Neural cell (in vitro differentiated cells): Measurements from ENCODE around the gene VEPH1.

Source experiments
- EP300 ChIP-seq: fragments of 450-650 bp; conservative IDR thresholded peaks from 2 replicates; pipeline ENCODE4 v1.6.1; 2014; ENCODE audit warnings: antibody characterized with exemption, mild to moderate bottlenecking, moderate library complexity; ENCODE audit not compliant: poor library complexity, severe bottlenecking
- EZH2 ChIP-seq: fragments of 200-600, 300-800 bp; shearing (Covaris generic), sonication (generic); IDR thresholded peaks from 2 replicates; pipeline ENCODE4 v1.6.1; 2014; ENCODE audit warnings: antibody characterized with exemption, low read length, borderline replicate concordance, mild to moderate bottlenecking; ENCODE audit not compliant: insufficient read depth, poor library complexity, severe bottlenecking
- POLR2AphosphoS5 ChIP-seq: IDR thresholded peaks from 2 replicates; pipeline ENCODE4 v1.6.1; 2012
- RAD21 ChIP-seq: fragments of 450-650 bp; conservative IDR thresholded peaks from 2 replicates; pipeline ENCODE4 v1.6.1; 2014; ENCODE audit warnings: antibody characterized with exemption, mild to moderate bottlenecking, moderate library complexity
- TAF1 ChIP-seq: IDR thresholded peaks from 2 replicates; pipeline ENCODE4 v1.6.1; 2012; ENCODE audit warnings: low read depth
- TF ChIP-seq, protein P1 (sequence below): fragments of 450-650 bp; IDR thresholded peaks from 2 replicates; pipeline ENCODE4 v1.5.1; 2014; ENCODE audit warnings: antibody characterized with exemption, mild to moderate bottlenecking, moderate library complexity; ENCODE audit not compliant: poor library complexity, severe bottlenecking
- TF ChIP-seq, protein P2 (sequence below): IDR thresholded peaks from 2 replicates; pipeline ENCODE4 v1.6.1; 2012; ENCODE audit warnings: borderline replicate concordance

DNA sequence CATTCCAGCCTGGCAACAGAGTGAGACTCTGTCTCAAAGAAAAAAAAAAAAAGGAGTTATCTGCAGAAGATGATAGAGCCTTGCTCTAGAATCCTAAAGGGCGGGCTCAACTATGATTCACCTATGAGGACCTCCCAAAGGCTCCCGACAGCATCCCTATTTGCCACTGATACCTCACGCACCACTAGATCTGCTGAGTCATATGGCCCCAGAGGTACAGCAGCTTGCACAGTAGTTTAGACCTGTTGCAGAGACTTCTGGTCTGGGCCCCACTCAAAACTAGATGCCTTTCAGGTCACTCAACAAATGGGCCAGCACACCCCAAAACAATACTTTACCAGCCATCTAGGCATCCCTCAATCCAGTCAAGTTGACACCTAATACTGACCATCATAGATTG is 104.6 kb downstream of the VEPH1 start:
- TF ChIP-seq, protein P1, sequence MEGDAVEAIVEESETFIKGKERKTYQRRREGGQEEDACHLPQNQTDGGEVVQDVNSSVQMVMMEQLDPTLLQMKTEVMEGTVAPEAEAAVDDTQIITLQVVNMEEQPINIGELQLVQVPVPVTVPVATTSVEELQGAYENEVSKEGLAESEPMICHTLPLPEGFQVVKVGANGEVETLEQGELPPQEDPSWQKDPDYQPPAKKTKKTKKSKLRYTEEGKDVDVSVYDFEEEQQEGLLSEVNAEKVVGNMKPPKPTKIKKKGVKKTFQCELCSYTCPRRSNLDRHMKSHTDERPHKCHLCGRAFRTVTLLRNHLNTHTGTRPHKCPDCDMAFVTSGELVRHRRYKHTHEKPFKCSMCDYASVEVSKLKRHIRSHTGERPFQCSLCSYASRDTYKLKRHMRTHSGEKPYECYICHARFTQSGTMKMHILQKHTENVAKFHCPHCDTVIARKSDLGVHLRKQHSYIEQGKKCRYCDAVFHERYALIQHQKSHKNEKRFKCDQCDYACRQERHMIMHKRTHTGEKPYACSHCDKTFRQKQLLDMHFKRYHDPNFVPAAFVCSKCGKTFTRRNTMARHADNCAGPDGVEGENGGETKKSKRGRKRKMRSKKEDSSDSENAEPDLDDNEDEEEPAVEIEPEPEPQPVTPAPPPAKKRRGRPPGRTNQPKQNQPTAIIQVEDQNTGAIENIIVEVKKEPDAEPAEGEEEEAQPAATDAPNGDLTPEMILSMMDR: no peak
- no peak for TF ChIP-seq POLR2AphosphoS5
- no peak for TF ChIP-seq EP300
- TF ChIP-seq TAF1: no peak
- no peak for TF ChIP-seq EZH2
- TF ChIP-seq, protein P2, sequence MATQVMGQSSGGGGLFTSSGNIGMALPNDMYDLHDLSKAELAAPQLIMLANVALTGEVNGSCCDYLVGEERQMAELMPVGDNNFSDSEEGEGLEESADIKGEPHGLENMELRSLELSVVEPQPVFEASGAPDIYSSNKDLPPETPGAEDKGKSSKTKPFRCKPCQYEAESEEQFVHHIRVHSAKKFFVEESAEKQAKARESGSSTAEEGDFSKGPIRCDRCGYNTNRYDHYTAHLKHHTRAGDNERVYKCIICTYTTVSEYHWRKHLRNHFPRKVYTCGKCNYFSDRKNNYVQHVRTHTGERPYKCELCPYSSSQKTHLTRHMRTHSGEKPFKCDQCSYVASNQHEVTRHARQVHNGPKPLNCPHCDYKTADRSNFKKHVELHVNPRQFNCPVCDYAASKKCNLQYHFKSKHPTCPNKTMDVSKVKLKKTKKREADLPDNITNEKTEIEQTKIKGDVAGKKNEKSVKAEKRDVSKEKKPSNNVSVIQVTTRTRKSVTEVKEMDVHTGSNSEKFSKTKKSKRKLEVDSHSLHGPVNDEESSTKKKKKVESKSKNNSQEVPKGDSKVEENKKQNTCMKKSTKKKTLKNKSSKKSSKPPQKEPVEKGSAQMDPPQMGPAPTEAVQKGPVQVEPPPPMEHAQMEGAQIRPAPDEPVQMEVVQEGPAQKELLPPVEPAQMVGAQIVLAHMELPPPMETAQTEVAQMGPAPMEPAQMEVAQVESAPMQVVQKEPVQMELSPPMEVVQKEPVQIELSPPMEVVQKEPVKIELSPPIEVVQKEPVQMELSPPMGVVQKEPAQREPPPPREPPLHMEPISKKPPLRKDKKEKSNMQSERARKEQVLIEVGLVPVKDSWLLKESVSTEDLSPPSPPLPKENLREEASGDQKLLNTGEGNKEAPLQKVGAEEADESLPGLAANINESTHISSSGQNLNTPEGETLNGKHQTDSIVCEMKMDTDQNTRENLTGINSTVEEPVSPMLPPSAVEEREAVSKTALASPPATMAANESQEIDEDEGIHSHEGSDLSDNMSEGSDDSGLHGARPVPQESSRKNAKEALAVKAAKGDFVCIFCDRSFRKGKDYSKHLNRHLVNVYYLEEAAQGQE: no peak
- TF ChIP-seq RAD21: no peak
